ENCODE results near the gene KRTAP5-7.

Gene KRTAP5-7

GRCh38 chr11:71491531-71491930, 35.5 kb upstream of the KRTAP5-7 start:
- Histone ChIP-seq H3K36me3 (ENCODE audit: control insufficient read depth, insufficient read depth, low read length) (peaks cover 34% of the 10 kb centered on the region), H3K4me3 (replicated peaks; ENCODE audit: low read depth, low read length) (no peak overlapping the region), H3K27me3 (replicated peaks; ENCODE audit: control insufficient read depth, insufficient read depth, low read length) (no peaks in the 10 kb centered on the region)
- no peak for DNase-seq (ENCODE audit: extremely low read depth, insufficient read length)
- no peak for TF ChIP-seq CTCF (IDR thresholded peaks at IDR 0.05; ENCODE audit: insufficient read depth, low read length, poor library complexity, severe bottlenecking)

- Histone ChIP-seq H3K4me3 (replicated peaks; ENCODE audit: low read depth, low read length) (no peak overlapping the region), H3K27me3 (replicated peaks; ENCODE audit: control insufficient read depth, insufficient read depth, low read length) (no peaks in the 10 kb centered on the region), H3K36me3 (ENCODE audit: control insufficient read depth, insufficient read depth, low read length) (peaks cover 36% of the 10 kb centered on the region)
- no peak for DNase-seq (ENCODE audit: extremely low read depth, insufficient read length)
- TF ChIP-seq CTCF (IDR thresholded peaks at IDR 0.05; ENCODE audit: insufficient read depth, low read length, poor library complexity, severe bottlenecking) = no peak
Measured at GRCh38 chr11:71491940-71492339, 35.1 kb upstream of the KRTAP5-7 start.

- Histone ChIP-seq H3K27me3 (replicated peaks; ENCODE audit: control insufficient read depth, insufficient read depth, low read length) (no peaks in the 10 kb centered on the region), H3K36me3 (ENCODE audit: control insufficient read depth, insufficient read depth, low read length) (peaks cover 40% of the 10 kb centered on the region), H3K4me3 (replicated peaks; ENCODE audit: low read depth, low read length) (no peak overlapping the region)
- no peak for TF ChIP-seq CTCF (IDR thresholded peaks at IDR 0.05; ENCODE audit: insufficient read depth, low read length, poor library complexity, severe bottlenecking)
- no peak for DNase-seq (ENCODE audit: extremely low read depth, insufficient read length)
Measured at GRCh38 chr11:71495286-71496230, 31.5 kb upstream of the KRTAP5-7 start.

- TF ChIP-seq CTCF (IDR thresholded peaks at IDR 0.05; ENCODE audit: insufficient read depth, low read length, poor library complexity, severe bottlenecking) = no peak
- no peaks in the 10 kb centered on the region for H3K27me3 ChIP-seq (replicated peaks; ENCODE audit: control insufficient read depth, insufficient read depth, low read length)
- no peak overlapping the region for H3K4me3 ChIP-seq (replicated peaks; ENCODE audit: low read depth, low read length)
- H3K36me3 ChIP-seq (ENCODE audit: control insufficient read depth, insufficient read depth, low read length) = peaks cover 38% of the 10 kb centered on the region
- no peak for DNase-seq (ENCODE audit: extremely low read depth, insufficient read length)
Measured at GRCh38 chr11:71496421-71496820, 30.6 kb upstream of the KRTAP5-7 start.

GRCh38 chr11:71498091-71498490, 29.0 kb upstream of the KRTAP5-7 start:
- TF ChIP-seq CTCF (IDR thresholded peaks at IDR 0.05; ENCODE audit: insufficient read depth, low read length, poor library complexity, severe bottlenecking) = no peak
- peaks cover 36% of the 10 kb centered on the region for H3K36me3 ChIP-seq (ENCODE audit: control insufficient read depth, insufficient read depth, low read length)
- H3K27me3 ChIP-seq (replicated peaks; ENCODE audit: control insufficient read depth, insufficient read depth, low read length) = no peaks in the 10 kb centered on the region
- H3K4me3 ChIP-seq (replicated peaks; ENCODE audit: low read depth, low read length) = no peak overlapping the region
- DNase-seq (ENCODE audit: extremely low read depth, insufficient read length) = no peak
